Uterus (tissue), 4 donors: ENCODE data around the gene CUBN. TPM values are rescaled to one million over a fixed set of nuclear protein-coding genes. Genes with fewer than 3 reads are reported as not detected.

ENCODE experiments used
- DNase-seq, 2 donors: peaks; one replicate each; pipeline ENCODE4 v3.0.0-alpha.2; 2019 to 2020
- H3K27ac ChIP-seq, 2 donors: fragments of 200-600 bp; sonication (generic); 1 replicate in 1 of 2; 2 replicates in 1 of 2; pipeline ENCODE4 v1.5.1; 2016 to 2018
- H3K27me3 ChIP-seq, 2 donors: fragments of 200-600 bp; sonication (generic); one replicate each; pipeline ENCODE4 v1.5.1; 2018 to 2019; ENCODE audit warnings: control low read depth in 1 of 2
- H3K36me3 ChIP-seq, 2 donors: fragments of 200-600 bp; sonication (generic); one replicate each; pipeline ENCODE4 v1.5.1; 2019; ENCODE audit warnings: control low read depth in 1 of 2
- H3K4me1 ChIP-seq, 2 donors: fragments of 200-600 bp; sonication (generic); one replicate each; pipeline ENCODE4 v1.5.1; 2018 to 2019; ENCODE audit warnings: control low read depth in 1 of 2
- H3K4me3 ChIP-seq, 2 donors: fragments of 200-600 bp; sonication (generic); 1 replicate in 1 of 2; 2 replicates in 1 of 2; pipeline ENCODE4 v1.5.1; 2018 to 2019; ENCODE audit warnings: mild to moderate bottlenecking in 1 of 2
- H3K9me3 ChIP-seq, 2 donors: fragments of 200-600 bp; sonication (generic); one replicate each; pipeline ENCODE4 v1.5.1; 2019; ENCODE audit warnings: control low read depth in 1 of 2
- POLR2A ChIP-seq, 2 donors: fragments of 450-650 bp; IDR thresholded peaks; one replicate each; pipeline ENCODE4 v1.6.1; 2016; ENCODE audit warnings: antibody characterized with exemption in 2 of 2, mild to moderate bottlenecking in 1 of 2, moderate library complexity in 1 of 2
- intact Hi-C: fragments of 100-400 bp; cut with DNase I; formaldehyde crosslinking; loops from one replicate; pipeline ENCODE4 v1.15.1; 2023; ENCODE audit warnings: low total_unique reads
- total RNA-seq, 4 donors: library from RNA; depleted of rRNA in 3 of 4; stranded (reverse); fragments of >200 nt in 3 of 4; gene quantifications; one replicate each; pipeline versions ENCODE4 v1.1.0 to v1.2.4, GENCODE V29; 2014 to 2023
- TF ChIP-seq, protein P1 (sequence below), 4 experiments: fragments of 200-600 bp in 2 of 4; fragments of 450-650 bp in 2 of 4; sonication (generic) in 2 of 4; IDR thresholded peaks; one replicate each; pipeline ENCODE4 v1.5.1; 2016 to 2019; ENCODE audit warnings: antibody characterized with exemption in 4 of 4, mild to moderate bottlenecking in 2 of 4, moderate library complexity in 1 of 4
- donor health status: DM: yes; HTN: yes; CAD: no.

The CUBN gene
- total RNA-seq, 4 donors from 2014 or later = 3.5 to 9.5 (median 5.1) TPM

- Histone ChIP-seq H3K27ac (no peak overlapping the region), H3K4me3 (no peak overlapping the region), H3K4me1 (no peaks in the 10 kb centered on the region), H3K9me3 (no peaks in the 10 kb centered on the region), H3K36me3 (no peaks in the 10 kb centered on the region), H3K27me3 (no peaks in the 10 kb centered on the region)
- DNase-seq = no peak
- intact Hi-C loops = no loop called here
- no peak for TF ChIP-seq POLR2A (IDR thresholded peaks at IDR 0.05)
- TF ChIP-seq, protein P1, sequence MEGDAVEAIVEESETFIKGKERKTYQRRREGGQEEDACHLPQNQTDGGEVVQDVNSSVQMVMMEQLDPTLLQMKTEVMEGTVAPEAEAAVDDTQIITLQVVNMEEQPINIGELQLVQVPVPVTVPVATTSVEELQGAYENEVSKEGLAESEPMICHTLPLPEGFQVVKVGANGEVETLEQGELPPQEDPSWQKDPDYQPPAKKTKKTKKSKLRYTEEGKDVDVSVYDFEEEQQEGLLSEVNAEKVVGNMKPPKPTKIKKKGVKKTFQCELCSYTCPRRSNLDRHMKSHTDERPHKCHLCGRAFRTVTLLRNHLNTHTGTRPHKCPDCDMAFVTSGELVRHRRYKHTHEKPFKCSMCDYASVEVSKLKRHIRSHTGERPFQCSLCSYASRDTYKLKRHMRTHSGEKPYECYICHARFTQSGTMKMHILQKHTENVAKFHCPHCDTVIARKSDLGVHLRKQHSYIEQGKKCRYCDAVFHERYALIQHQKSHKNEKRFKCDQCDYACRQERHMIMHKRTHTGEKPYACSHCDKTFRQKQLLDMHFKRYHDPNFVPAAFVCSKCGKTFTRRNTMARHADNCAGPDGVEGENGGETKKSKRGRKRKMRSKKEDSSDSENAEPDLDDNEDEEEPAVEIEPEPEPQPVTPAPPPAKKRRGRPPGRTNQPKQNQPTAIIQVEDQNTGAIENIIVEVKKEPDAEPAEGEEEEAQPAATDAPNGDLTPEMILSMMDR (IDR thresholded peaks at IDR 0.05) = no peak
Observed at GRCh38 chr10:17125206-17125893, 4.3 kb downstream of the CUBN start.

DNA sequence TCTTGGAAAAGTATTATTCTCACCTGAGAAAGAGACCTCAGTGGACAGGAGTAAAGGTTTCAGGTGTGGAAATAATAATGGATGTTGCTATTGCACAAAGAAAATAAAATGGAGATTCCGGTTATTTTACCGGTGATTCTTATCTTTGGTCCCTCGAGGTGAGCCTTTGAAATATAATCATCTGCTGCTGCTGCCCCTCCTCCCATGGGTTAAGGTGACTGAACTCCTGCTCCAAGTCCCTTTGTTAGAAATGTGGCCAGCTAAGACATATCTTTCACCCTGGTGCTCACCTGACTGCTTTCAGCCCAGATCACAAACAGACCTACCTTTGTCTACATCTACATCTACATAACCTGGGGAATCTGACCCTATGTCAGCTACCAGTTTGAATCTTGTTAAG lies 5.7 kb downstream of the CUBN start:
- H3K4me3 ChIP-seq = no peak overlapping the region
- H3K36me3 ChIP-seq = no peaks in the 10 kb centered on the region
- H3K27me3 ChIP-seq = no peaks in the 10 kb centered on the region
- no peaks in the 10 kb centered on the region for H3K9me3 ChIP-seq
- TF ChIP-seq, protein P1 (IDR thresholded peaks at IDR 0.05) = no peak
- TF ChIP-seq POLR2A (IDR thresholded peaks at IDR 0.05) = no peak
- H3K27ac ChIP-seq = no peak overlapping the region
- no peak for DNase-seq
- intact Hi-C loops = no loop called here
- H3K4me1 ChIP-seq = no peaks in the 10 kb centered on the region

- Histone ChIP-seq H3K9me3 (no peaks in the 10 kb centered on the region), H3K27me3 (no peaks in the 10 kb centered on the region), H3K27ac (no peak overlapping the region), H3K4me1 (no peaks in the 10 kb centered on the region), H3K36me3 (no peaks in the 10 kb centered on the region), H3K4me3 (no peak overlapping the region)
- intact Hi-C loops = no loop called here
- no peak for DNase-seq
- TF ChIP-seq, protein P1 (IDR thresholded peaks at IDR 0.05) = no peak
- TF ChIP-seq POLR2A (IDR thresholded peaks at IDR 0.05) = no peak
Observed at GRCh38 chr10:17122726-17123661, 6.6 kb downstream of the CUBN start.

GRCh38 chr10:17122052-17122451 lies 7.6 kb downstream of the CUBN start:
- no peaks in the 10 kb centered on the region for H3K9me3 ChIP-seq
- no peaks in the 10 kb centered on the region for H3K4me1 ChIP-seq
- no peaks in the 10 kb centered on the region for H3K27me3 ChIP-seq
- no peaks in the 10 kb centered on the region for H3K36me3 ChIP-seq
- TF ChIP-seq POLR2A (IDR thresholded peaks at IDR 0.05) = no peak
- TF ChIP-seq, protein P1 (IDR thresholded peaks at IDR 0.05) = no peak
- no peak for DNase-seq
- no peak overlapping the region for H3K4me3 ChIP-seq
- no peak overlapping the region for H3K27ac ChIP-seq
- intact Hi-C loops = no loop called here

DNA sequence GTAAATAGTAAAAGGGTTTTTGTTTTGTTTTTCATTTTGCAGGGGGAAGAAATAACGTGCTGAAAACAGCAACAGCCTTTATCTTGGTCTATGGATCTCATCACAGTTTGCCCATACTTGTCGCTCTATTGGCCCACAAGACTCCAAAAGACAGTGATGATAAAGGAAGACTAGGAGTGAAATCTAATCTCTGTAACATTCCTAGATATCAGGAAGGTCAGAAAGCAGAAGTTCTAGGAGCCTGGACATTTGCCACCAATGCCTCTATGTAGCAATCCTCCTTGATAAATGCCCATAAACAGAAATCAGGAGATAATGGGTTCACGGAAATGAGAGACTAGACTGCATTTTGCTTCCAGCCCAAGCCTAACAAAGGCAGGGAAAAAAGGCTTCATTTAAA lies 8.9 kb downstream of the CUBN start:
- TF ChIP-seq POLR2A (IDR thresholded peaks at IDR 0.05) = no peak
- TF ChIP-seq, protein P1 (IDR thresholded peaks at IDR 0.05) = no peak
- H3K27ac ChIP-seq = no peak overlapping the region
- H3K36me3 ChIP-seq = no peaks in the 10 kb centered on the region
- H3K27me3 ChIP-seq = no peaks in the 10 kb centered on the region
- H3K9me3 ChIP-seq = no peaks in the 10 kb centered on the region
- intact Hi-C loops = no loop called here
- H3K4me1 ChIP-seq = no peaks in the 10 kb centered on the region
- DNase-seq = no peak
- no peak overlapping the region for H3K4me3 ChIP-seq
